HG02610 (cell line): ENCODE data around the gene EFCAB3.
"Not testable (repeated sequence)": the region's sequence is repeated elsewhere in the genome, so short reads cannot be mapped to it uniquely, and the experiment has no call there.

ENCODE experiments used
- ATAC-seq: cut with Tn5 transposase; IDR thresholded peaks from one replicate; pipeline ENCODE4 v1.9.1; 2021; ENCODE audit warnings: mild to moderate bottlenecking, moderate library complexity; ENCODE audit not compliant: unreplicated experiment

EFCAB3 gene

DNA sequence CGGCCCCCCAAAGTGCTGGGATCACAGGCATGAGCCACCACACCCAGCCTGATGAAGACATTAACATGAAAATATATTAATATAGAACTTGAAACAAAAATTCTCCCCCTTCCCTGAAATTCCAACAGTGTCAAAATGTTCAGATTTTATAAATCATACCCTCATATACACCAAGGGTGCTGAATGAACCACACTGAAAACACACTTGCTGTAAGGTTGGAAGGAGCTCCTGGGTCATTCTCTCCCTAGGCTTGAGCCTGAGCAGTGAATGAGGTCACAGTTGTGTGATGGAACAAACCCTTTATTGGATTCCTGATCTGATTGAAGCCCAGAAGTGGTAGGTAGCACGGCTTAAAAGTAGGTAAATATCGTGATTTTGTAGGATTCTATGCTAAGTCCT lies at the start of gene EFCAB3:
TSS of gene EFCAB3 (plus strand) at position 301 of the 400 bp plus-strand sequence. CDS start 2,427 bp downstream, outside the sequence.
- no peak for ATAC-seq

DNA sequence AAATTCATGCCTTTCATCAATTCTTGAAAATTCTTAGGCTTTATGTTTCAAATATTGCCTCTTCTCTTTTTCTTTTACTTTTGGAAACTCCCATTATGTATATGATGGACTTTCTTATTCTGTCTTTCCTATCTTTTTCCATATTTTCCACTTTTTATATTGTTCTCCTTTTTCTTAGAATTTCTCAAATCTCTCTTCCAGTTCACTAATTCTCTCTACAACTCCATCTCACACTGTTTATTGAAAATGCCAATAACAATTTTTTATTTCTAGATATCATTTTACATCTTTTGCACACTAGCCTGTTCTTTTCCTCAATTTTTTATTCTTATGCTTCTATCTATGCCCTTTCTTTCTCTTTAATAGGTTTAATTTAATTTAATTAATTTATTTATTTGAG lies 43.8 kb upstream of the EFCAB3 start:
- ATAC-seq = no peak

DNA sequence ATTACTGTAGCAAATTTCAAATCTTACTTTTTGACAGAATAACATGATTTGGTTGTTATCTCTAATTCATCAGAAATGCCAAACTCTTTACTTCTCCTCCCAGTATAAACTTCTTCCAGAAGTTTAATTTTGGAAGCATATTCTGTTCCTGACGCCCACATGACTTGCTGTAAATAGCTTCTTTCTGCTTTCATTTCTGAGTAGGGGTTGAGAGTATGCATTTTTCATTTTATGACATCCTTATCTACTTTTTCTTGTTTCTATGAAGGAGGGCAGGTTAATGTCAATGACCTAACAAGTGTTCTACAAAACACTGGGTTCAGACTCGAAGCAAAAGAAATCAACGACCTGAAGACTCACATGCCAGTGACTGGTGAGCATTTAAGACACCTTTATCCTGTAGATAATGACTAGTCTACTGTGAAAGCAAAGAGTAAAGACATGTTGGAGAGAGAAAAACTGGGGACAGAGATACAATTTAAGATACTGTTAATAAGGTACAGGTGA lies 36.5 kb upstream of the EFCAB3 start:
- no peak for ATAC-seq

DNA sequence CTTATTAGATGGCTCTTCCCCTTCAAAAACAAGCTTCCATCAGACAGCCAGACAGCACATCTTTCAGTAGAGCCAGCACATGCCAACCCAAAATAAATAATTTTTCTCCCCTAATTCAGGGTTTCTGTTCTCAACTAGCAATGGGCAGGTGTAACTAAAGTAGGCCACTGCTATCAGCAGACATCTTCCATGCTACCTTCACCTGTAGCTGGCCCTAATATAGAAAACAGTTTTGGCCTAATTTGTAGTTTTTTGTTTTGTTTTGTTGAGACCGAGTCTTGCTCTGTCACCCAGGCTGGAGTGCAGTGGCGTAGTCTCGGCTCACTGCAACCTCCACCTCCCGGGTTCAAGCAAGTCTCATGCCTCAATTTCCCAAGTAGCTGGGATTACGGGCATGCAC lies 29.2 kb upstream of the EFCAB3 start:
- ATAC-seq = no peak

DNA sequence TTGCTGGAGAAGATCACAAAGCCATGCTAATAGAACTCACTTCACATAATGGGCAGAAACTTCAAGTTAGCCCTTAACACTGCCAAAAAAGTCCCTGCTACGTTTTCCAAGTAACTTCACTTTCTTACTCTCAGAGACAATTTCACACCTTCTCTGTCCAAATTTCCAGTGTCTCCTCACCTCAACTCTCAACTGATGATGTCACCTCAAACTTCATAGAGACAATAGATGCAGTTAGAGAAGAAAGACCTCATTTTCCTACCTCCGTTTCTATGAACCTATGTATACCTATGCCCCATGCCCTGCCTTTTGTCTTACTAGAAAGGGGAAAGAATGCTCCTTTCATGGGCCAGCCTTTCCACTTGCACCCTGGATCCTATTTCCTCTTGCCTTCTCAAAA lies 14.2 kb upstream of the EFCAB3 start:
- ATAC-seq = no peak

DNA sequence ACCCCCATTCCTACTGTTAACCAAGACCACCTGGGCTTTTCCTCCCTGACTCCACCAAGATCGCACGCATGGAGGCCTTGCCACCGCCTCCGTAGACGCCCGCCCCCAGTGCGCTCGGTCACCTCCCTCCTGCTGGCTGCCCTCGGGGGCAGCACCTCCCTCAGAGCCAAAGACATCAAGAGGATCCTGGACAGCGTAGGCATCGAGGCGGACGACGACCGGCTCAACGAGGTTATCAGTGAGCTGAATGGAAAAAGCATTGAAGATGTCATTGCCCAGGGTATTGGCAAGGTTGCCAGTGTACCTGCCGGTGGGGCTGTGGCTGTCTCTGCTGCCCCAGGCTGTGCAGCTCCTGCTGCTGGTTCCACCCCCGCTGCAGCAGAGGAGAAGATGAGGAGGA lies 1.2 kb downstream of the EFCAB3 start:
- no peak for ATAC-seq

DNA sequence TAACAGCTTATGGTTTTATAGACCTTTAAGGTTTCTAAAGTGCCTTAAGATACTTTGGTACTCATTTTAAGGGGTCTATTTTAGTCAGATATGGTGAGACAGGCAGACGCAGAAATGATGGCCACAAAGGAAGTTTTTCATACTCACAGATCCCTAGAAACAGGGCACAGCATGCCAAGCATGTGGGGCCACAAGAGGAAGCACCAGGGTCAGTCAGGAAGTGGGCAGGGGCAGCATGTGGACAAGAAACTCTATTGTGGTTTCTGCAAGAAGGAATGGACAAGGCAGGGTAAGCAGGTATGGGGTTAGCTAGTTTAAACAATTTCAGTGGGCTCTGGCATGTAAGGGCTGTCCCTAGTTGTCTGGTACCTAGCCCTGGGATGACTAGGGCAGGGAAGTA lies 8.5 kb downstream of the EFCAB3 start:
- no peak for ATAC-seq

DNA sequence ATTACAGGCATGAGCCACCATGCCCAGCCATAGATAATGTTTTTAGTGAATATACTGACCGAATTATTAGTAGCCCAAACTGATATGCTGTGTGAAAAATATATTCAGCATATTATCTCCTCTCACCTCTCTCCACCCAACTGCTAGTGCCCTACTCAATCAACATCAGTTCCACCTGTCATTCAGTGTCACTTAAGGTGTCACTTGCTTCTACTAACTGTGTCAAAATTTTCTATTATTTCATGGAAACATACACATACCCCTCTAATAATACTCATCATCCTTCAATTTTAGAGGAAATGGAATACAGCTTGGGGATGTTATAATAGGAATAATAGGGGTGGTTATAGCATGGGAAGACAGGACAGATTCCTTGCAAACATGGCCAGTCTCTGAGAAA lies 12.6 kb downstream of the EFCAB3 start:
- no peak for ATAC-seq

DNA sequence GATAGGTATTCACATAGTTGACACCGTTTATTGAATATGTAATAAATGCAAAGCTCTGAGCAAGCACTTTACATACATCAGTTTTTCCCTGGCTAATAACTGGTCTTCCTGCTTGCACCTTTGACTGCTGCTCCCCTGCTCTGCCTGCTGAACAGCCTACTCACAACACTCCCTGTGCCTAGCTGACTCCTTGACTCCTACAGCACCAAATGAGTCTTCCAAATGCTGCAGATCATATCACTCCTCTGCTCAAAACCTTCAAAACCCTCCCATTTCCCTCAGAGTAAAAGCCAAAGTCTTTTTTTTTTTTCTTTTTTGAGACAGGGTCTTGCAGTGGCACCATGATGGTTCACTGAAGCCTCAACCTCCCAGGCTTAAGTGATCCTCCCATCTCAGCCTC lies 18.5 kb downstream of the EFCAB3 start:
- no peak for ATAC-seq

DNA sequence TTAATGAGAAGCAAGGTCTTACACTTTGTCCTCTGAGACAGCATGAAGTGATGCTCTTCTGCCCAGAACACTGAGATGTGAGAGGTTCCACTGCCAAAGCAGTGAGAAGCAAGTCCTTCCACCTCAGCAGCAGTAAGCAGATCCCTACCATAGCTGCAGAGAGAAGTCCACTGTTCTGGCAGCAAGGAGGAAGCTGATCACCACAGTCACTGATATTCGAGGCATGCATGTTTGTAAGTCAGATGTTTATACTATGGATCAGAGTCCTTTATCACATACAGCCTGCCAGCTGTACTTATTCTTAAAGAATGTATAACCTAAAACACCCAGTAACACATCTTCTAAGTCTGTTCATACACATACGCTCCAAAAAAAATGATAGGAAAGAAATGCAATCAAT lies 25.1 kb downstream of the EFCAB3 start:
- ATAC-seq = no peak

DNA sequence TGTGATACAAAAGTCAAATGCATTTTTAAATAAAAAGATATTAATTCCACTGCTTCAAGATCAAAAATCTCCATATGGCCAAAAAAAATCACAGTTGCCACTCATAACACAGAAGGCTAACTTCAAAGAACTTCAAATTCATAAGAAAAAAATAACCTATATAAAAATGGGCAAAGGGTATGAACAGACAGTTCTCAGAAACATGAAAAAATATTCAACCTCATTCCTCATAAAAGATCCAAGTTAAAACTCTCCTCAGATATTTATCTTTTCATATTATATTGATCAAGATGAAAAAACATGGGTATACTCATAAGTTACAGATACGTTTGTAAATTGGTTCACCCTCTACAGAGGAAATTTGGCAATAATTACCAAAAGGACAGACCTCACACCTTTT lies 32.7 kb downstream of the EFCAB3 start:
- not testable (repeated sequence) for ATAC-seq

DNA sequence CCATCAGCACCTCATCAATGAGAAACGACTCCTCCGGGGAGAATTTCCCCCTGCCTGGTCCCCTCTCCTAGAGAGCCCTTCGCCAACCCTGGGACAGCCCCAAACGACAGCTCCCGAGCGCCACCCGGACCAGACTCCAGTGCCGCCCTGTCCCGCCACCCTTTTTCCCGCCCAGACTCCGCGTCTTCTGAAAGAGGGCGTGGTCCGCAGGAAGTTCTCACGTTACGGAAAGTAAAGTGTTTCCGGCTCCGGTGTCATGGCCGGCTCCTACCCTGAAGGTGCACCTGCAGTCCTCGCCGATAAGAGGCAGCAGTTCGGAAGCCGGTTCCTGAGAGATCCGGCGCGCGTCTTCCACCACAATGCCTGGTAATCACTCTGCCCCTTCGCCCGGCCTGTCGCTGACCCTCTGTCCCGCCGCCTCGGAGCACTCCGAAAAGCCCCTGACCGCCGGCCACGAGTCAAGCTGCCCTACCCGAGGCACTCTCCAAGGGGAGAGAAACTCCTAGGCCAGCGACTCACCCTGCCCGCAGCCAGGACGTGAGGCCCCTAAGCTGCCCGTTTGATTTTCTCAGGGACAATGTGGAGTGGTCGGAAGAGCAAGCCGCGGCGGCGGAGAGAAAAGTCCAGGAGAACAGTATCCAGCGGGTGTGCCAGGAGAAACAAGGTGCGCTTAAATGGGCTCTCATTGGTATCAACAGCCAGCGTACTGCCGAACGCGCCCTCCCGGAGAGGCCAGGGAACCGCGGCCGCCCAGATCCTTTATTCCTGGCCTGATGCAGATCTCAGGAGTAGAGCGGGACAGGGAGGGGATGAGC lies 43.5 kb downstream of the EFCAB3 start, which contains the start of gene METTL2A:
TSS of gene METTL2A (plus strand) at position 251 of the 815 bp plus-strand sequence. CDS start at position 257, 6 bp downstream.
- peak; percentile 95 for ATAC-seq

DNA sequence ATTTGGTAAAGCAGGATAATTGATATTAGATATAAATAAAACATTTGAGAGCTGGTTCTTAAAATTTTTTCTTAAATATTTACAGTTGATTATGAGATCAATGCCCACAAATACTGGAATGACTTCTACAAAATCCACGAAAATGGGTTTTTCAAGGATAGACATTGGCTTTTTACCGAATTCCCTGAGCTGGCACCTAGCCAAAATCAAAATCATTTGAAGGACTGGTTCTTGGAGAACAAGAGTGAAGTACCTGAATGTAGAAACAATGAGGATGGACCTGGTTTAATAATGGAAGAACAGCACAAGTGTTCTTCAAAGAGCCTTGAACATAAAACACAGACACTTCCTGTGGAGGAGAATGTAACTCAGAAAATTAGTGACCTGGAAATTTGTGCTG lies 45.9 kb downstream of the EFCAB3 start:
- not testable (repeated sequence) for ATAC-seq

DNA sequence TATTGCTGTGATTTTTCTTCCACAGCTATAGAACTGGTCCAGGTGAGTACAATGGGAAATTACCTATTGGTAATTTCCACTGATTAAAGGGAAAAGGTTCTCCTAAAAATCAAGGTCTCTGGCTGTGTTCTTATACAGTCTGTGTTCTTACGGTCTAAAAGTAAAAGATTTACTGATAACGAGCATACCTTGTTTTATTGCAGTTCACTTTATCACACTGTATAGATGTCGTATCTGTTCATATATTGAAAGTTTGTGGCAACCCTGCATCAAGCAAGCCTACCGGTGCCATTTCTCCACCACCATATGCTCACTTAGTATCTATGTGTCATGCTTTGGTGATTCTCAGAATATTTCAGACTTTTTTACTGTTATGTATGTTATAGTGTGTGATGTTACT lies 54.9 kb downstream of the EFCAB3 start:
- not testable (repeated sequence) for ATAC-seq

DNA sequence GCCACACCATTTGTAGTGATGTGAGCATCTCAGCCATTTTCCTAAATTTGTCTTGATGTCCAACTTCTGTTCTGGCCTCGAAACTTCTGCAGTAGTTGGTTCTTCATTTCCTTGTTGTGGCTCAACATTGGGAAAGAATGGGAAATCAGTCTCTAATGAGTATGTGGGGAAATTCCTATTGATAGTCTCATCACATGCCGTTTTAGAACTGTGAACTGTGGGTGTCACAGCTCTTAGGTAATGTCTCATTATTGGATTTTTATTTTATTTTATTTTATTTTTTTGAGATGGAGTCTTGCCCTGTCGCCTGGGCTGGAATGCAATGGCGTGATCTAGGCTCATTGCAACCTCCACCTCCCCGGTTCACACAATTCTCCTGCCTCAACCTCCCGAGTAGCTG lies 60.8 kb downstream of the EFCAB3 start:
- not testable (repeated sequence) for ATAC-seq

DNA sequence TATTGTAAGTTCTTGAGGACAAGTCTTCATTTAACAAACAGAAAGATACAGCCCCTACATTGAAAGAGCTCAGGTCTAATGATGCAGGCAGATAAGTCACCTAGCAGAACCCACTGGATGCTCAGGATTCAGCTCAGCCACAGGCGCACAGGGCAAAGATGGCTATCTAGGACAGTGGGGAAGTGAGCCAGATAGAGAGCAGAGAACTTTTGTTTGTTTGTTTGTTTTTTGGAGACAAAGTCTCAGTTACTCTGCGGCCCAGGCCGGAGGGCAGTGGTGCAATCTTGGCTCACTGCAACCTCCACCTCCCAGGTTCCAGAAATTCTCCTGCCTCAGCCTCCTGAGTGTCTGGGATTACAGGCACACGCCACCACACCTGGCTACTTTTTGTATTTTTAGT lies 63.7 kb downstream of the EFCAB3 start:
- no peak for ATAC-seq

DNA sequence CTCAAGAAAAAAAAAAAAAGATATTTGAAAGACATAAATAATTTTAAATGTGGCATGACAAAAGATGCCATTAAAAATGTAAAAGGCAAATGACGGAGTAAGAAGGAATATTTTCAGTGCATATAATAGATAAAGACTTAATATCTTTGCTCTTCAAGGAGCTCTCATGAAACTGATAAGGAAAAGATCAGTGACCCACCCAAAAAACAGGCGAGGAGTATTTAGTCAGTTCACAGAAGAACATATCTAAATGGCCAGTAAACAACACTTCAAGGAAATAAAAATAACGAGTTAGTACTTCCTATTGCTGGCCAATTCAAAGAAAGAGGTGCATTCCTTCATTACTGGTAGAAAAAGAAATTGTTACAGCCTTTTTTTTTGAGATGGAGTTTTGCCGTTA lies 65.4 kb downstream of the EFCAB3 start:
- not testable (repeated sequence) for ATAC-seq

DNA sequence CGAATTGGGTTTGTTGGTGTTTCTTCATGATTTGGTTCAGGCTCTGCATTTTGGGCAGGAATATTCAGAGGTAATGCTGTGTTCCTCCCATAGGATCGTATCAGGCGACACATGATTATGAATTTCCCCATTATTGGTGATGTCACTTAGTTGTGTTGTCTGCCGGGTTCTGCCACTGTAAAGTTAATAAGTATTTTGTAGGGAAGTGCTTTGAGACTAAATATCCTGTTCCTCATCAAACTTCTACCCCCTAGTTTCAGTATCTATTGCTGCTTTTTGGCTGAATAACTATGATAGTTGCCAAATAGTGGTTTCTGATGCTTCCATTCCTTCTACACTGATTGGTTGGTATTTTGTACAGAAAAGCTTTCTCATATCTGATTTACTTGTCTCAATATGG lies 71.8 kb downstream of the EFCAB3 start:
- ATAC-seq = not testable (repeated sequence)

DNA sequence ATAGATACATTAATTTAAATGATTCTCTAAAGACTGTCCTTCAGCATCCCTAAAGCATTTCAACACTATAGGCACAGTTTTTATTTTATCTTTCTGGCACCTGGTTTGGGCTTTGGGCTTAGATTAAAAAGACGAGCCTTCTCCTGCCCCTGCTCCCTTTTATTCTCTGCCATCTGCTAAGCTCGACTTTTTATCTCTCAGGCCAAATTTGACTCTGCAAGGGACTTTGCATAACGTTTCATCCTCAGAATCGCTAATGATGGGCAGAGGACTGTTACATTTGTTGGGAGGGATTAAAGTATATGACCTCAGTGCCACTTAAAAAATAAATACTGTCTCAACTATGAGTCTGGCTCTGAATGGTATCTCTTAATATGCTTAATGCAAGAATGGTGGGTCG lies 72.7 kb downstream of the EFCAB3 start:
- not testable (repeated sequence) for ATAC-seq

DNA sequence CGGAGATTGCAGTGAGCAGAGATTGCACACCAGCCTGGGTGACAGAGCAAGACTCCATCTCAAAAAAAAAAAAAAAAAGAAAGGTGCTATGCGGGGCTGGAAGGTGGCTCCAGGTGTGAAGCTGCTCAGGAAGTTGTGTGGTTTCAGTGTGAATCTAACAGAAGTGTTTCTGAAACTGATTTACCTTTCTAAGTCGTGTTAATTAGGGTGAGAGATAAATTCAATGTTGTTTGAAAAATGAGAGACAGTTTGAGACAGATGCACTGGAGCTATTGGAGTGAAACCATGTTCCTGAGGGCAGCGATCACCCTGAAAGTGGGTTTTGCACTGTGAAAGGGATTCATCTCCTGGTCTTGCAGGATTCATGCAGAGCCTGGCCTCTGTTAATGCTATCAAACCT lies 73.3 kb downstream of the EFCAB3 start:
- peak; percentile 21 for ATAC-seq

DNA sequence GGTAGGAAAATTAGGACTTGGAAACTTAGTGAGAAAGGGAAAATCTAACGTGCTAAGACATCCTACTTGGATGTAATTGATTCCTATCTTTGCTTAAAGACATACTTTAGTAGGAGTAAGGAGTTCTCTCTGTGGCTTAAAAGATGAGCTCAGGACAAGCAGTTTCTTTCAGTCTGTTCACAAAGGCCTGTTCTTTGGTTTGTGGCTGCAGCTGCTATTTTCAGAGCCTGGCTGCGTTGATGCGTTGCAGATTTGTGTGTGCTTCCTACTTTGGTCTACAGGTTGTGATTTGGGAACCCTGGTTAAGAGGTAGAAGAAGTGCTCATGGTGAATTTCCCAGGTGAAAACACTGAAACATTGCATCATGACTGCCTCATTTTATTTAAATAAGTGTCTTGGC lies 73.8 kb downstream of the EFCAB3 start:
- peak; percentile 79 for ATAC-seq

DNA sequence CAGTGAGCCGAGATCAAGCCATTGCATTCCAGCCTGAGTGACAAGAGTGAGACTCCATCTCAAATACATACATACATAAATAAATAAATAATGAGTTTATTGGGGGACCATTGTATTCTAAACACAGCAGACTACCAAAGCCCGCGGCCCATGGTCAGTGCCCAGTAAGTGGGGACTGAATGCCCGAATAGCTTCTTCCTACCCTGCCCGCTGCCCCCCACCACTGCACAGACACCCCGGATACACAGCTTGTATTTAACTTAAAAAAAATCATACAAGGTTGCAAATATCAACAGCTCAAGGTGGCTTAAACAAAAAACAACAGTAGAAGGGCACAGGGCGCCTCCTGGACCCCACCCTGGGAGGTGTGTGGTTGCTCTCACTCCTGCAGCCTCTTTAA lies 75.7 kb downstream of the EFCAB3 start:
- no peak for ATAC-seq

DNA sequence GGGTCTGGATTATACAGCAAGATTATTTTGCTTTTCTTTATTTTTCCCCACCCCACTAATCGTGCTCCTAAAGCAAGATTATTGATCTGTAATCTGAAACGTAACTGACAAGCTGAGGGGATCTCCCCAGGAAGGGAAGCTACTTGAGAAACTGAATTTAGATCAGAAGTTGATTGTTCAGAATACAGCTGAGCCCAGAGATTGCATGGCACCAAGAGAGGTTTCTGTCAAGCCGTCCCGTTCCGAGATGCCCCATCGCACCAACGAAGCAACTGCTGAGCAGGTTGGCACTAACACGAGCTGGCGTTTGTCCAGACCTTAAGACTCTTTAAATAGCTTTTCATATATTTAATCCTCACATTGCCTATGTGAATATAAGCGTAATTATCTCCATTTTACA lies 78.1 kb downstream of the EFCAB3 start:
- ATAC-seq = not testable (repeated sequence)
